H1 (cell line): ENCODE data around the gene SF3B3.
A peak's percentile ranks its signal among the peaks of the same experiment; 100 is the strongest.

Experiments
- CTCF ChIP-seq, 3 experiments: IDR thresholded peaks; 1 replicate in 2 of 3; 2 replicates in 1 of 3; pipeline versions ENCODE4 v1.5.1 to v1.6.1; 2011; ENCODE audit warnings: low read length in 3 of 3, mild to moderate bottlenecking in 3 of 3, inconsistent platforms in 2 of 3, low read depth in 1 of 3, moderate library complexity in 1 of 3; ENCODE audit not compliant: insufficient read depth in 1 of 3; ENCODE audit errors: control extremely low read depth in 1 of 3
- EP300 ChIP-seq, 2 experiments: IDR thresholded peaks; 1 replicate in 1 of 2; 2 replicates in 1 of 2; pipeline ENCODE4 v1.6.1; 2011 to 2012; ENCODE audit warnings: low read depth in 2 of 2, low read length in 2 of 2, mild to moderate bottlenecking in 2 of 2, borderline replicate concordance in 1 of 2, inconsistent platforms in 1 of 2, moderate library complexity in 1 of 2
- EZH2 ChIP-seq: fragments of 200-600 bp; sonication (generic); IDR thresholded peaks from 2 replicates; pipeline ENCODE4 v1.7.1; 2012; ENCODE audit warnings: low read depth, mild to moderate bottlenecking, moderate library complexity, low read length, inconsistent platforms; ENCODE audit not compliant: severe bottlenecking
- MAFK ChIP-seq: IDR thresholded peaks from 2 replicates; pipeline ENCODE4 v1.6.1; 2012; ENCODE audit warnings: low read depth, mild to moderate bottlenecking, improper control_type of control experiment, low read length
- RFX5 ChIP-seq: IDR thresholded peaks from 2 replicates; pipeline ENCODE4 v1.6.1; 2011; ENCODE audit warnings: low read depth, low read length, improper control_type of control experiment, borderline replicate concordance
- RNF2 ChIP-seq: fragments of 200-900, 300-1000 bp; sonication (generic); IDR thresholded peaks from 2 replicates; pipeline ENCODE4 v1.7.1; 2016; ENCODE audit warnings: borderline replicate concordance, low read depth, mild to moderate bottlenecking, antibody characterized with exemption, low read length; ENCODE audit not compliant: poor library complexity, severe bottlenecking; ENCODE audit errors: missing control alignments

GRCh38 chr16:70611224-70611598 lies 87.6 kb downstream of the SF3B3 start:
- no peak for TF ChIP-seq RFX5
- no peak for TF ChIP-seq EZH2
- TF ChIP-seq RNF2 = no peak
- TF ChIP-seq EP300 (IDR thresholded peaks at IDR 0.05; ENCODE audit: borderline replicate concordance in 1 of 2, low read depth in 2 of 2, low read length in 2 of 2) = no peak
- TF ChIP-seq MAFK = no peak
- peak; percentile 6 to 32 (median 7); a peak in 3 of 4 replicates for TF ChIP-seq CTCF (IDR thresholded peaks at IDR 0.05; ENCODE audit: control extremely low read depth in 1 of 3, insufficient read depth in 1 of 3, low read depth in 1 of 3, low read length in 3 of 3)
